ENCODE data around the gene SNRK. TPM values are rescaled to one million over a fixed set of nuclear protein-coding genes. Genes with fewer than 3 reads are reported as not detected.
A peak's percentile ranks its signal among the peaks of the same experiment; 100 is the strongest.

Gene SNRK
- total RNA-seq, 1 donor from 2014 or later, result 26.1 TPM

- Histone ChIP-seq H3K4me1 (no peaks in the 10 kb centered on the region), H3K27ac (no peak overlapping the region), H3K79me2 (ENCODE audit: low read depth) (no peaks in the 10 kb centered on the region), H2AFZ (replicated peaks) (no peak overlapping the region), H3K9me3 (ENCODE audit: low read depth) (no peaks in the 10 kb centered on the region), H3K4me2 (no peak overlapping the region), H3K27me3 (no peaks in the 10 kb centered on the region), H3K9ac (no peak overlapping the region), H4K20me1 (ENCODE audit: low read depth) (no peaks in the 10 kb centered on the region), H3F3A (ENCODE audit: low read depth) (no peaks in the 10 kb centered on the region), H3K4me3 (no peak overlapping the region), H3K36me3 (no peaks in the 10 kb centered on the region)
- no peak for DNase-seq (ENCODE audit: low spot score)
- Mint-ChIP-seq H3K9me3 (no peaks in the 10 kb centered on the region), H3K27me3 (ENCODE audit: insufficient read depth, low read depth) (peaks cover 2% of the 10 kb centered on the region), H3K27ac (no peak overlapping the region), H3K4me1 (no peaks in the 10 kb centered on the region), H3K4me3 (no peak overlapping the region), H3K36me3 (no peaks in the 10 kb centered on the region)
- TF ChIP-seq EZH2phosphoT487 (IDR thresholded peaks at IDR 0.05) (no peak), CTCF (IDR thresholded peaks at IDR 0.05) (no peak), EZH2 (IDR thresholded peaks at IDR 0.05) (no peak)
Observed at GRCh38 chr3:43268636-43269035, 17.7 kb upstream of the SNRK start.

DNA sequence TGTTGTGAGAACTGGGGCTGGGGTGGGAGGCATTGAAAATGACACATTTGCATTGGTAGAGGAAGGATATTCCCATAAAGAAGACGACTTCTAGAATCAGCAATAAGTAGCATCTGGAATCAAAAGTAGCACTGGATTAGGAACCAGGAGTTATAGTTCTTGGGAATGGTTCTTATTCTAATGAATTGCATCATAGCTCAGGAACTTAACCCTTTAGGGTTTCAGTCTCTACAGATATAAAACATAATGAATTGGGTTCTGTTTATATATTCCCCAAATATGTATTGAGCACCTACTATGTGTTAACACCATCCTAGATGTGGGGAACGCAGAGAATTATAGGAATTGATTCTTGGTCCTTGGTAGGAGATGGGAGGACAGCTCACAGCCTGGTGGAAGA lies 16.3 kb upstream of the SNRK start:
- no peaks in the 10 kb centered on the region for H3K4me1 ChIP-seq
- no peaks in the 10 kb centered on the region for H3K27me3 ChIP-seq
- H3F3A ChIP-seq (ENCODE audit: low read depth), result no peaks in the 10 kb centered on the region
- no peak overlapping the region for H2AFZ ChIP-seq (replicated peaks)
- no peak for TF ChIP-seq CTCF (IDR thresholded peaks at IDR 0.05)
- TF ChIP-seq EZH2phosphoT487 (IDR thresholded peaks at IDR 0.05), result no peak
- TF ChIP-seq EZH2 (IDR thresholded peaks at IDR 0.05), result no peak
- no peak overlapping the region for H3K27ac Mint-ChIP-seq
- no peak overlapping the region for H3K4me3 Mint-ChIP-seq
- no peaks in the 10 kb centered on the region for H3K79me2 ChIP-seq (ENCODE audit: low read depth)
- no peaks in the 10 kb centered on the region for H3K36me3 ChIP-seq
- no peak overlapping the region for H3K27ac ChIP-seq
- H4K20me1 ChIP-seq (ENCODE audit: low read depth), result no peaks in the 10 kb centered on the region
- no peak overlapping the region for H3K9ac ChIP-seq
- no peaks in the 10 kb centered on the region for H3K9me3 ChIP-seq (ENCODE audit: low read depth)
- peaks cover 4% of the 10 kb centered on the region for H3K27me3 Mint-ChIP-seq (ENCODE audit: insufficient read depth, low read depth)
- no peaks in the 10 kb centered on the region for H3K36me3 Mint-ChIP-seq
- H3K4me1 Mint-ChIP-seq, result no peaks in the 10 kb centered on the region
- no peaks in the 10 kb centered on the region for H3K9me3 Mint-ChIP-seq
- DNase-seq (ENCODE audit: low spot score), result no peak
- no peak overlapping the region for H3K4me3 ChIP-seq
- H3K4me2 ChIP-seq, result no peak overlapping the region

DNA sequence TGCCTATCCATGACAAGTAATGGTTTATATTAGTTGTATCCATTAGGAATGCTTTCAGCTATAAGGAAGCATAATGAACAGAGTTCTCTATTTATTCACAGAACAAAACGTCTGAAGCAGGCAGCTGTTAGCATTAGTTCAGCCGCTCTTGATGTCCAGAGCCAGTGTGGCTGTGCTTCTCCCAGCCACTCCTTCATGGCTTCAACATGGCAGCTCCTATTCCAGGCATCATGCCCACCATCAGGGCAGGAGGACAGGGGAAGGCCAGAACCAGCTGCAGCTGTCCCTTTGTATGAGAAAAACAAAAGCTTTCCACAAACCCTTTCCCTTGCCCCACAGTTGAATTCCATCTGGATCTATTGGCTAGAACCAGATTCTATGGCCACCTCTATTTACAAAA lies 12.9 kb upstream of the SNRK start:
- Histone ChIP-seq H3K4me2 (no peak overlapping the region), H3K4me1 (no peaks in the 10 kb centered on the region), H3F3A (ENCODE audit: low read depth) (no peaks in the 10 kb centered on the region), H3K4me3 (no peak overlapping the region), H4K20me1 (ENCODE audit: low read depth) (no peaks in the 10 kb centered on the region), H3K36me3 (no peaks in the 10 kb centered on the region), H3K9me3 (ENCODE audit: low read depth) (no peaks in the 10 kb centered on the region), H2AFZ (replicated peaks) (peak overlapping the region; percentile 0), H3K27me3 (no peaks in the 10 kb centered on the region), H3K27ac (no peak overlapping the region), H3K79me2 (ENCODE audit: low read depth) (no peaks in the 10 kb centered on the region), H3K9ac (no peak overlapping the region)
- Mint-ChIP-seq H3K27me3 (ENCODE audit: insufficient read depth, low read depth) (peaks cover 5% of the 10 kb centered on the region), H3K4me3 (no peak overlapping the region), H3K27ac (no peak overlapping the region), H3K36me3 (no peaks in the 10 kb centered on the region), H3K9me3 (no peaks in the 10 kb centered on the region), H3K4me1 (no peaks in the 10 kb centered on the region)
- TF ChIP-seq CTCF (IDR thresholded peaks at IDR 0.05) (no peak), EZH2 (IDR thresholded peaks at IDR 0.05) (no peak), EZH2phosphoT487 (IDR thresholded peaks at IDR 0.05) (no peak)
- DNase-seq (ENCODE audit: low spot score), result peak; percentile 6

All from neural progenitor cell (in vitro differentiated cells).